Inferior parietal cortex (tissue), 1 donor: Measurements from ENCODE around the gene RAB3C.

ENCODE experiments used
- DNase-seq: peaks from one replicate; pipeline ENCODE4 v3.0.0-alpha.2; 2016; ENCODE audit errors: extremely low spot score

RAB3C gene

DNA sequence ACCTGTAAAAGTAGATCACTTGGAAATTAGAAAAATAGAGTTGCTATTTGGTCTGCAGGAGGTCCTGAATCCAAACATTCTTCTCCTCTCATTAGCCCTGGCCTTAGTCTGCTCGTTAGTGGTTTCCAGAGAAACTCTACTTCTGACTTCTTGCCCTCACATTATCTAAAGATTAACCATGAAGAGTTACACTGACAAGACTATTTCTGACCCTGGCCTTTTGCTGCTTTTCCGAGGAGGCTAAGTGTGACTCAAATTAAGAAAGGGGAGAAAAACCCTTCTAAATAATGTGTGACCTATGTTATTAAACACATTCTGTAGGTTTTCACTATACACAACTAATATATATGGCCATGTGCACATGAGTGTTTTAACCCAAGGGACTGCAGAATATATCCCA is 302.4 kb downstream of the RAB3C start:
- DNase-seq, result no peak

DNA sequence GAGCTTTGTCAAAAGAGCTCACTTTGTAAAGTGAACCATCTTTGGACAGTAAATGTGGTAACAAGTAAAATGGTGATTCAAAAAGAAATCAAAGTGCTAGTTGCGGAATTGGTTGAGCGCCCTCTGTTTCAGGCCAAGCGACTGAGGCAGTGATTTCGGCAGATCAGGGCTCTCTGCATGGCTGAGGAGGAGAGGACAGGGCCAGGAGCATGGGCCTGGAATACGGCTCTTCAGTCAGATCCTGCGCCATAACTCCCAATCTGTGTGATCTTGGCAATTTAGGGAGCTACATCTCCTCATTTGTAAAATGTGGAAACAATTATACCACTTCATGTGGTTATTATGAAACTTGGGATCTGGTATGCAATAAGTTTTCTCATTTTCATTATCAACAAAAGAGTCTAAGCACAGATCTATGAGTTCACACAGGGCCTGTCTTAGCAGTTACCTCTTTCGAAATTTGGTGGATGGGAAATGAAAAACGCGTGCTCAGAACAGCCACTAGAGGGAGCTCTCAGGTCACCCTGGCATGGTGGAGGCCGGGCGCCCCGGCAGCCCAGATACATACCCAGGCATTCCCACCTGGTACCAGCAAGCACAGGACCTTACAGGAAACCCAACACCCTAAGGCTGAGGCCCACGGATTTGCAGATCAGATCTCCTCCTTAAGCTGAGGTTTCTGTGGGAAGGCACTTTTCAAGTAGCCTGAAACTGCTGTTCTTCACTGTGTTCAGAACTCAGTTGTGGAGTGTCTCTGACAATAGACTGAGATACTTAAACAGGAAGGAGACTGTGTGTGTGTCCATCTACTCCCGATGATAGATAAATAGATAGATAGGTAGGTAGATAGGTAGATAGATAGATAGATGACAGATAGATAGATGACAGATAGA is 303.7 kb downstream of the RAB3C start:
- DNase-seq, result peak; percentile 75

DNA sequence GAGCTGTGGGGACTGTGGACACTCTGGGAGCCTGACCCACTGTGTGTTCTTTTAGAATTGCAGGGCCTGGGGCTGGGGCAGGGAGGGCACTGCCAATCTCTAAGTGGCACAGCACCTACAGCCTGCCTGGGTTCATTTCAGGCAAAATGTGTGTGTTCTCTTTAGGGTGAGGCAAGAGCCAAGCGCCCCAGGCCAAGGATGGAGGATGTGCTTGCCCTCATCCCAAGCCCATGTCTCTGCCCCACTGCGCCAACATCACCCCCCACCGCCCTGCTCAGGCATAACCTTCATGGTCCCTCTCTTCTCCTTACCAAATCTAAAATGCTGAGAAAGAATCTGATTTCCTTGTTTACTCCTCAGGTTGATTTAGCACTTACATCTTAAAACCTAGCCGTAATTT is 304.4 kb downstream of the RAB3C start:
- DNase-seq, result no peak

GRCh38 chr5:58887721-58888409 is 305.0 kb downstream of the RAB3C start:
- DNase-seq, result no peak

GRCh38 chr5:58890265-58890664 is 307.4 kb downstream of the RAB3C start:
- no peak for DNase-seq

GRCh38 chr5:58890701-58891085 is 307.8 kb downstream of the RAB3C start:
- DNase-seq, result no peak

GRCh38 chr5:58891086-58891970 is 308.5 kb downstream of the RAB3C start:
- DNase-seq, result peak; percentile 81

- DNase-seq, result no peak
These were observed 309.1 kb downstream of the RAB3C start for GRCh38 chr5:58891971-58892343.

DNA sequence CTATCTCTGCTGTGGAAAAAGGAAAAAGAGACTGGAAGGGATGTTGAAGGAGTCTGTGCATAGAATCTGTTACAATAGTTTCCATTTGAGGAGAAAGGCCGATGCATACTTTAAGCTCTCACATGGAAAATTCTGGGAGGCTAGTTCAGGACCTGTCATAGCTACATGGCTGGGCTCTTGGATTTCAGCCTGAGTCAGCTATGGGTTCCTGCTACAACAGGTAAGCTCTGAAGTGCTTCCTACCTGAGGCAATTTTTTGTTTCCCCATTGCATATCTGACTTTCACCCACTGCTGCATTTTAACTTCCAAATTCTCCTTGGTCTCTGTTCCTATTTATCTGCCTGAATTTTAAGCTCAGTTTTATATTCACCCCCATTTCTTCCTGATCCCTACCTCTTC is 310.7 kb downstream of the RAB3C start:
- DNase-seq, result no peak

DNA sequence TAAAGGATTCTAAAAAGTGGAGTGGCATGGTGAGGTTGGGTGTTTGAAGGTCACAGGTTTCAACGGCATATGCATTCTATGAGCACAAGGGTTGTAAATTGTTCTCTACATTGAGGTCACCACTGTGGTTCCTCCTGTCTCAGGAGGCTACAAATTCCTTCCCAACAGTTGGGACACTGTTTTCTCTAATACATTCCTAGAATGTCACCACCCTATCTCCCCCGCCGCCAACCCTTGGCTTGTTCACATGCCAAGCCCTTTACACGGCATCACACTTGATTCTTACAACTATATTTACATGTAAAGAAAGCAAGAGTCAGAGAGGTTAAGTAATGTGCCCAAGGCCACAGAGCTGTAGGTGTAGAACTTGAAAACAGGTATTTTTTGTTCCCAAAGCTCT is 315.1 kb downstream of the RAB3C start:
- no peak for DNase-seq

- no peak for DNase-seq
These were observed 315.7 kb downstream of the RAB3C start for GRCh38 chr5:58898538-58898937.

DNA sequence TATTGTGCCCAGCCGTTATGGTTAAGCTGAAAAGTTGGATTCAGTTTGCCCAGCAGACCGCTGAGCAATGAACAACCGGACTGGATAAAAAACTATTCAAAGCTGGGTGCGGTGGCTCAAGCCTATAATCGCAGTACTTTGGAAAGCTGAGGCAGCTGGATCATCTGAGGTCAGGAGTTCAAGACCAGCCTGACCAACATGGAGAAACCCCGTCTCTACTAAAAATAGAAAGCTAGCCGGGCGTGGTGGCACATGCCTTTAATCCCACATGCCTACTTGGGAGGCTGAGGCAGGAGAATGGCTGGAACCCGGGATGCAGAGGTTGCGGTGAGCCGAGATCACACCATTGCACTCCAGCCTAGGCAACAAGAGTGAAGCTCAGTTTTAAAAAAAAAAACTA is 318.4 kb downstream of the RAB3C start:
- DNase-seq, result no peak

DNA sequence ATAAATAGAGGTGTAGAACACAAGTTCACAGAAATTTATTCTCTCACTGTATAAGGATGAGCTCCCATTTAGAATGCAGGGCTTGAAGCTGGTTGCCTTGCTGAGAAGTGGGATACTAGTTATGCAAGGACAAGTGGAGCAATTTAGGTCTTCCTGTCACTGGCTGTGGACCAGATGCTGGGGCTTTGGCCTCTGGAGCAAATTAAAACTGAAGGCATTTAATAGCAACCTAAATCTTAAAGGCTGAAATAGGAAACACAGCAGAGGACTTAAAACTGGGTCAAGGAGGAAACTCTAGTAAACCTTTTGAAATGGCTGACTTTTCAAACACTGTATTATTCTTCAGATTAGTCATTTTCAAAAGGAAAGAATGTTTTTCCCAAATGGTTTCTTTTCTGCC is 319.4 kb downstream of the RAB3C start:
- DNase-seq, result no peak

DNA sequence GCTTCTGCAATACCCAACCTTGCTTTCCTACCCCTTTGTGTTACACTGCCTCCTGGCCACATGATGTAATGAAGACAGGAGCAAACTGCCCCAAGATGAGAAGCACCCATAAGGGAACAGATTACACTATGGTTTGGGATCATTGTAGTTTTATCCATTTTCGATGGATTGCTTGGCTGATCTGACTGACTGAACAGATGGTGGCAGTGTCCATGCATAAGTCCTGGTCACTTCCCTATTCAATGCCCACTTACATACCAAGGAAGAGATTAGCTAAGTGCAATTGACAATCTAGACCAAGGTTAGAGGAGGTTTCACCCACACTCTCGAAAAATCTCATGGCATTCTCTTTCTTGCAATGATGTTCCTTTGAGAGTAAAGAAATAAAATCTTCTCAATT is 319.9 kb downstream of the RAB3C start:
- no peak for DNase-seq

- DNase-seq, result no peak
These were observed 321.9 kb downstream of the RAB3C start for GRCh38 chr5:58904737-58905136.

DNA sequence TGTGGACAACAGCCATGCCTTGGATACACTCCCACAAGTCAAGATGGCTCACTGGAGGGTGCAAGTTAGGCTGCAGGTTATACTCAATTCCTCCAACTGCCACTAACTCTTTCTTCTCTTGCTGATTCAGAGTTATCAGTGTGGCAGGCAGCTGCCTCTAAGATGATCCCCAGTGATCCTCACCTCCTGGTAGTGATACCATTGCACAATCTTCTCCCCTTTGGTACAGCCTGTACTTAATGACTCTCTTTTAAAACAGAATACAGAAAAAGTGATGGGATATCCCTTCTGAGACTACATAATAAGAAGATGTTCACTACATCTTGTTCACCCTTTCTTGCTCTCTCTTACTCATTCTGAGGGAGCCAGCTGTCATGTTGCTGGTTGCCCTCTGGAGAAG is 323.1 kb downstream of the RAB3C start:
- no peak for DNase-seq
